SK-N-SH treated with all-trans-retinoic acid at 6 μM for 48 hours (cell line): ENCODE data around the gene ATP1B1.

Source experiments
- ATAC-seq: fragments of 200-7000 bp; cut with Tn5 transposase; 3 replicates; pipeline ENCODE4 v1.9.1; 2020; ENCODE audit warnings: mild to moderate bottlenecking, moderate library complexity
- ARNTL ChIP-seq: fragments of 450-650 bp; formaldehyde crosslinking; IDR thresholded peaks from 2 replicates; pipeline ENCODE4 v1.5.0; 2020; ENCODE audit warnings: low read depth, mild to moderate bottlenecking, moderate library complexity, borderline replicate concordance
- BACH2 ChIP-seq: fragments of 250-450 bp; sonication (Bioruptor Pico); IDR thresholded peaks from 2 replicates; pipeline ENCODE4 v1.9.0; 2021; ENCODE audit warnings: mild to moderate bottlenecking, borderline replicate concordance
- CREB5 ChIP-seq: fragments of 250-450 bp; sonication (Bioruptor Pico); IDR thresholded peaks from 2 replicates; pipeline ENCODE4 v1.5.1; 2020; ENCODE audit warnings: low read depth, mild to moderate bottlenecking, moderate library complexity
- CSDC2 ChIP-seq: fragments of 250-450 bp; sonication (Bioruptor Pico); IDR thresholded peaks from 2 replicates; pipeline ENCODE4 v1.5.0; 2020; ENCODE audit warnings: mild to moderate bottlenecking, moderate library complexity
- CSRNP3 ChIP-seq: fragments of 250-450 bp; sonication (Bioruptor Pico); IDR thresholded peaks from 2 replicates; pipeline ENCODE4 v1.5.1; 2021; ENCODE audit warnings: mild to moderate bottlenecking, moderate library complexity
- ESRRG ChIP-seq: fragments of 250-450 bp; sonication (Bioruptor Pico); IDR thresholded peaks from 2 replicates; pipeline ENCODE4 v1.6.1; 2021; ENCODE audit warnings: mild to moderate bottlenecking
- ISL1 ChIP-seq: fragments of 250-450 bp; sonication (Bioruptor Pico); IDR thresholded peaks from 2 replicates; pipeline ENCODE4 v2.1.2; 2022; ENCODE audit warnings: mild to moderate bottlenecking, moderate library complexity
- OSR1 ChIP-seq: fragments of 250-450 bp; sonication (Bioruptor Pico); IDR thresholded peaks from 2 replicates; pipeline ENCODE4 v1.8.0; 2022; ENCODE audit warnings: moderate library complexity, mild to moderate bottlenecking, inconsistent platforms
- POU6F1 ChIP-seq: fragments of 250-450 bp; sonication (Bioruptor Pico); IDR thresholded peaks from 2 replicates; pipeline ENCODE4 v1.8.0; 2021; ENCODE audit warnings: low read depth, mild to moderate bottlenecking, moderate library complexity, borderline replicate concordance
- PPARA ChIP-seq: fragments of 250-450 bp; sonication (Bioruptor Pico); IDR thresholded peaks from 2 replicates; pipeline ENCODE4 v1.5.0; 2020; ENCODE audit warnings: mild to moderate bottlenecking, borderline replicate concordance
- RARB ChIP-seq: fragments of 250-450 bp; sonication (Bioruptor Pico); IDR thresholded peaks from 2 replicates; pipeline ENCODE4 v1.8.0; 2021; ENCODE audit warnings: mild to moderate bottlenecking, moderate library complexity
- SNAI2 ChIP-seq: fragments of 250-450 bp; sonication (Bioruptor Pico); IDR thresholded peaks from 2 replicates; pipeline ENCODE4 v1.5.0; 2020; ENCODE audit warnings: mild to moderate bottlenecking, moderate library complexity
- TCF4 ChIP-seq: fragments of 250-450 bp; sonication (Bioruptor Pico); IDR thresholded peaks from 2 replicates; pipeline ENCODE4 v1.8.0; 2021; ENCODE audit warnings: mild to moderate bottlenecking, moderate library complexity, borderline replicate concordance
- TOX ChIP-seq: fragments of 250-450 bp; sonication (Bioruptor Pico); IDR thresholded peaks from 2 replicates; pipeline ENCODE4 v1.8.0; 2021; ENCODE audit warnings: mild to moderate bottlenecking, moderate library complexity, borderline replicate concordance
- ZC3H10 ChIP-seq: fragments of 250-450 bp; sonication (Bioruptor Pico); IDR thresholded peaks from 2 replicates; pipeline ENCODE4 v1.5.1; 2021; ENCODE audit warnings: mild to moderate bottlenecking, moderate library complexity
- ZFP3 ChIP-seq: fragments of 250-450 bp; sonication (Bioruptor Pico); IDR thresholded peaks from 2 replicates; pipeline ENCODE4 v1.5.0; 2020; ENCODE audit warnings: mild to moderate bottlenecking, moderate library complexity
- ZFP30 ChIP-seq: fragments of 450-650 bp; formaldehyde crosslinking; IDR thresholded peaks from 2 replicates; pipeline ENCODE4 v1.5.0; 2022; ENCODE audit warnings: mild to moderate bottlenecking, moderate library complexity
- ZNF70 ChIP-seq: fragments of 450-650 bp; formaldehyde crosslinking; IDR thresholded peaks from 2 replicates; pipeline ENCODE4 v1.5.0; 2020; ENCODE audit warnings: mild to moderate bottlenecking, moderate library complexity
- ZNF8 ChIP-seq: fragments of 450-650 bp; formaldehyde crosslinking; IDR thresholded peaks from 2 replicates; pipeline ENCODE4 v1.5.0; 2020; ENCODE audit warnings: mild to moderate bottlenecking, moderate library complexity
- TF ChIP-seq, protein P1 (sequence below): fragments of 250-450 bp; sonication (Bioruptor Pico); IDR thresholded peaks from 2 replicates; pipeline ENCODE4 v1.8.0; 2020; ENCODE audit warnings: mild to moderate bottlenecking, moderate library complexity, borderline replicate concordance

Gene ATP1B1

DNA sequence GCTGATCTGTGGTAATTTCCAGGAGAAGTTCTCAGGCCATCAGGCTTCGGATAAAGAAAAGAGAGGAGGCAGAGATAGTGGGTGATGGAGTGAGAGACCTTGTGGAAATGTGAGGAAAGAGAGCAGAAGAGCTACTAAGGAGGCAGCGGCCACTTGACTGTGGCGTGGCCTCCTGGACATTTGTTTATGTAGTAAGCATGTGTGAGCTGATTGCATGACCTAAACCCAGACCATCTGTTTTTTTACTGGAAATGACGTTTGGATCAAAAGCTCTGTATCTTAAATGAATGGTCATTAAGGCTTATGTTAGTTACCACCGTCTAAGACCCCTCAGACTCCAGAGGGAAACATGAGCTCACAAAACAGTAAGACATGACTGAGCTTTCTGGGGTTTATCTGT is 13.6 kb downstream of the ATP1B1 start:
- no peak for ATAC-seq
- TF ChIP-seq CREB5 = no peak
- TF ChIP-seq RARB (CRISPR knock-in tag) = no peak
- TF ChIP-seq CSDC2 = no peak
- no peak for TF ChIP-seq ISL1 (CRISPR knock-in tag)
- TF ChIP-seq CSRNP3 = no peak
- TF ChIP-seq ZC3H10 (CRISPR knock-in tag) = no peak
- no peak for TF ChIP-seq ESRRG
- TF ChIP-seq ARNTL (CRISPR knock-in tag) = no peak
- no peak for TF ChIP-seq SNAI2 (CRISPR knock-in tag)
- TF ChIP-seq PPARA (CRISPR knock-in tag) = no peak

DNA sequence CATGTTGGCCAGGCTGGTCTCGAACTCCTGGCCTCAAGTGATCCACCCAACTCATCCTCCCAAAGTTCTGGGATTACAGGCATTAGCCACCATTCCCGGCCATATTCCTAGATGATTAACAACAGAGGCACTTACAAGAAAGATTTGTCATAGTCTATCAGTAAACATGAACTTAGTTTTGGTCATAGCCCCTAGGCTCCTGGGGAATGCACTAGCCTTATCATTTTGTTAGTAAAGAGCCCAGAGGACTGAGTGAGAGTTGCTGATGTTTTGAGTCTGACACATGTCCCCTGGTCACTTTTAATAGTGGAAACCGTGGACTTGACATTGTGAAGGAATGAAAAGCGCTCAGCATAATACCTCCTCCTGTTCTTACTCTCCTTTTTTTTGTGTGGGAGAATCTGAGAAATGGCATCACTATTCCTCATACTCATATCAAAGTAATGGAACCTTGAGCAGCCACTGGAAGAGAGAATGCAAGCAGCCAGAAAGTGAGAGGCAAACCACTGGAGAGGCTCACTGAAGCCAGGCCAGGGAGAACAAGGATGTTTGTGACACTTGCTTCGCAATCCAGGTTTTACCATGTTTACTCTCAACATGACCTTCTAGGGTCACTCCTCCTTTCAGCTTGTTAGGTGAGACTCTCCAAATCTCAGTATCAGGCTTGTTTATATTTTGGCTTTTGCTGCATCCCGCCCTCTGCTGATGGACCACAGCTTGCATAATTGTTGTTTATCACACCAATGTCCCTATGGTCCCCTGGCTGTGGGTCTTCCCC is 14.8 kb downstream of the ATP1B1 start:
- TF ChIP-seq ZFP30 (CRISPR knock-in tag) (no peak), ARNTL (CRISPR knock-in tag) (no peak), SNAI2 (CRISPR knock-in tag) (no peak), ZNF8 (CRISPR knock-in tag) (no peak), CREB5 (no peak), ISL1 (CRISPR knock-in tag) (no peak), POU6F1 (no peak), ZFP3 (no peak), BACH2 (CRISPR knock-in tag) (no peak)
- TF ChIP-seq, protein P1, sequence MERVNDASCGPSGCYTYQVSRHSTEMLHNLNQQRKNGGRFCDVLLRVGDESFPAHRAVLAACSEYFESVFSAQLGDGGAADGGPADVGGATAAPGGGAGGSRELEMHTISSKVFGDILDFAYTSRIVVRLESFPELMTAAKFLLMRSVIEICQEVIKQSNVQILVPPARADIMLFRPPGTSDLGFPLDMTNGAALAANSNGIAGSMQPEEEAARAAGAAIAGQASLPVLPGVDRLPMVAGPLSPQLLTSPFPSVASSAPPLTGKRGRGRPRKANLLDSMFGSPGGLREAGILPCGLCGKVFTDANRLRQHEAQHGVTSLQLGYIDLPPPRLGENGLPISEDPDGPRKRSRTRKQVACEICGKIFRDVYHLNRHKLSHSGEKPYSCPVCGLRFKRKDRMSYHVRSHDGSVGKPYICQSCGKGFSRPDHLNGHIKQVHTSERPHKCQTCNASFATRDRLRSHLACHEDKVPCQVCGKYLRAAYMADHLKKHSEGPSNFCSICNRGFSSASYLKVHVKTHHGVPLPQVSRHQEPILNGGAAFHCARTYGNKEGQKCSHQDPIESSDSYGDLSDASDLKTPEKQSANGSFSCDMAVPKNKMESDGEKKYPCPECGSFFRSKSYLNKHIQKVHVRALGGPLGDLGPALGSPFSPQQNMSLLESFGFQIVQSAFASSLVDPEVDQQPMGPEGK = no peak
- ATAC-seq = no peak

DNA sequence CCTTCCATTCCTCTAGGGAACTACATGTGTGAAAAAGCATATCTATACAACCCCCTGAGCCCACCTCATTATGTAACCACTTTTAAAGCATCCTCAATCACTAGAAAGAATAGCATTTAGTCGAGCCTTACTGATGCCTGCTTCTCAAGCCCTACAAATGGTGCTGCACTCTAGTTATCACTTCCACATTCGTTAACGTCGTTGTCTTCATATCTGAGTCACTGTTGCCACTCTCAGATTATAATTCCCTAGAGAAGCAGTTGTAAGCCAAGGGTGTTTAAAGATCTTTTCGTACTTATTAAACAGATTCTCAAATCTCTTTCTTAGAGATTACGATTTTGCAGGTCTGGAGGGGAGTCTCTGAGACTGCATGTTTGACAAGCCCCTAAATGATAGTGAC is 16.5 kb downstream of the ATP1B1 start:
- no peak for ATAC-seq

DNA sequence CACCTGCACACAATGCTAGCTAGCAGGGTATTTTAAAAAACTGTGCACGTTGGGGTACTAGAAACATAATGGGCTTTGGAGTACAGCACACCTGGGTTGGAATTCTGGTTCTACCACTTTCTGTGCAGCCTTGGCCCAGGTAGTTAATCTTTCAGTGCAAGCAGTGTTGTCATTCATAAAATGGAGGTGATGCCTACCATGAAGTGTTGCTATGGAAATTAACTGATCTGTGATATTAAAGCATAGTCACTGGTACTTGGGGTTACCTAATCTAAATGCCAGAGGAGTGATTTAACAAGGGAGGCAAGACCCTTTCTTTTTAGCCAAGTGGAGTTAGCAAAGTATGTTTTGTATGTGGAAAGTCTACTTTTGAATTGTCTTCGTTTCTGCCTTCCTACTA is 18.0 kb downstream of the ATP1B1 start:
- no peak for ATAC-seq
- no peak for TF ChIP-seq CSDC2
- TF ChIP-seq PPARA (CRISPR knock-in tag) = no peak
- no peak for TF ChIP-seq TOX (CRISPR knock-in tag)
- TF ChIP-seq, protein P1 = no peak
- no peak for TF ChIP-seq OSR1
- TF ChIP-seq ARNTL (CRISPR knock-in tag) = no peak
- no peak for TF ChIP-seq CSRNP3
- TF ChIP-seq POU6F1 = no peak
- TF ChIP-seq ZNF70 (CRISPR knock-in tag) = no peak
- TF ChIP-seq ZFP30 (CRISPR knock-in tag) = no peak
- no peak for TF ChIP-seq RARB (CRISPR knock-in tag)
- TF ChIP-seq SNAI2 (CRISPR knock-in tag) = no peak
- TF ChIP-seq CREB5 = no peak
- no peak for TF ChIP-seq TCF4

More for the DNA sequence above, 16.5 kb downstream of the ATP1B1 start:
- no peak for TF ChIP-seq TOX (CRISPR knock-in tag)
- TF ChIP-seq, all 23 proteins: peak for 0
